HepG2 (cell line): ENCODE measurements around the gene SZRD1. TPM values are rescaled to one million over a fixed set of nuclear protein-coding genes. Genes with fewer than 3 reads are reported as not detected.
A peak's percentile ranks its signal among the peaks of the same experiment; 100 is the strongest.

Experiments
- AFF4 ChIP-seq: sonication (generic); formaldehyde crosslinking; IDR thresholded peaks from 2 replicates; pipeline ENCODE4 v1.4.0; 2020; ENCODE audit warnings: missing genetic modification reagents
- AHDC1 ChIP-seq: sonication (generic); formaldehyde crosslinking; IDR thresholded peaks from 2 replicates; pipeline ENCODE4 v1.5.1; 2020; ENCODE audit warnings: mild to moderate bottlenecking, missing genetic modification reagents, borderline replicate concordance
- CC2D1A ChIP-seq: sonication (generic); formaldehyde crosslinking; IDR thresholded peaks from 2 replicates; pipeline ENCODE4 v1.8.1; 2023; ENCODE audit warnings: mild to moderate bottlenecking, missing genetic modification reagents
- ELF1 ChIP-seq: sonication (generic); formaldehyde crosslinking; IDR thresholded peaks from 2 replicates; pipeline ENCODE4 v1.4.0; 2020; ENCODE audit warnings: missing genetic modification reagents
- ELF4 ChIP-seq: sonication (generic); formaldehyde crosslinking; IDR thresholded peaks from 2 replicates; pipeline ENCODE4 v1.5.0; 2020; ENCODE audit warnings: missing genetic modification reagents, mild to moderate bottlenecking, moderate library complexity, borderline replicate concordance
- HES4 ChIP-seq: sonication (generic); formaldehyde crosslinking; IDR thresholded peaks from 2 replicates; pipeline ENCODE4 v1.9.0; 2021; ENCODE audit warnings: mild to moderate bottlenecking, missing genetic modification reagents, borderline replicate concordance
- ISL2 ChIP-seq: sonication (generic); formaldehyde crosslinking; IDR thresholded peaks from 2 replicates; pipeline ENCODE4 v1.5.0; 2020; ENCODE audit warnings: missing genetic modification reagents
- NCOA2 ChIP-seq: sonication (generic); formaldehyde crosslinking; IDR thresholded peaks from 2 replicates; pipeline ENCODE4 v1.8.0; 2022; ENCODE audit warnings: inconsistent platforms
- NR2C2 ChIP-seq: sonication (generic); formaldehyde crosslinking; IDR thresholded peaks from 2 replicates; pipeline ENCODE4 v1.4.0; 2020; ENCODE audit warnings: missing genetic modification reagents, mild to moderate bottlenecking, moderate library complexity, borderline replicate concordance
- POLR2AphosphoS2 ChIP-seq: IDR thresholded peaks from 2 replicates; pipeline ENCODE4 v1.6.1; 2011; ENCODE audit warnings: low read depth, low read length, improper control_type of control experiment
- SP2 ChIP-seq: sonication (generic); formaldehyde crosslinking; IDR thresholded peaks from 2 replicates; pipeline ENCODE4 v1.5.1; 2020; ENCODE audit warnings: mild to moderate bottlenecking, missing genetic modification reagents
- TGIF2 ChIP-seq: IDR thresholded peaks from 2 replicates; pipeline ENCODE4 v1.6.1; 2016; ENCODE audit warnings: control low read depth, missing compliant biosample characterization
- ZIK1 ChIP-seq: sonication (generic); formaldehyde crosslinking; IDR thresholded peaks from 2 replicates; pipeline ENCODE4 v1.5.0; 2020; ENCODE audit warnings: mild to moderate bottlenecking, low read depth, missing genetic modification reagents, borderline replicate concordance
- ZNF468 ChIP-seq: sonication (generic); formaldehyde crosslinking; IDR thresholded peaks from 2 replicates; pipeline ENCODE4 v1.8.0; 2022; ENCODE audit warnings: mild to moderate bottlenecking, moderate library complexity, missing genetic modification reagents
- ZNF773 ChIP-seq: sonication (generic); formaldehyde crosslinking; IDR thresholded peaks from 2 replicates; pipeline ENCODE4 v1.4.0; 2020; ENCODE audit warnings: missing genetic modification reagents, borderline replicate concordance
- polyA plus RNA-seq, 8 experiments: library from polyadenylated mRNA; depleted of rRNA in 3 of 8; stranded (reverse) in 7 of 8; unstranded in 1 of 8; fragments of >200 nt; fragmentation: Illumina TruSeq in 4 of 8; extraction: Trizol in 4 of 8; gene quantifications; 2 replicates each; pipeline versions ENCODE4 v1.2.1 to v1.2.3, GENCODE V29; 2011 to 2016; ENCODE audit warnings: low read depth in 4 of 8, missing spikeins in 1 of 8, mixed read lengths in 1 of 8; ENCODE audit not compliant: insufficient read depth in 1 of 8
- total RNA-seq, 5 experiments: library from RNA; depleted of rRNA; stranded (reverse); fragments of >200 nt; fragmentation: Illumina TruSeq; extraction: Trizol; gene quantifications; 2 replicates each; pipeline ENCODE4 v1.2.3, GENCODE V29; 2016; ENCODE audit warnings: low read depth in 1 of 5
- TF ChIP-seq, protein P1 (sequence below): sonication (generic); formaldehyde crosslinking; IDR thresholded peaks from 2 replicates; pipeline ENCODE4 v1.4.0; 2020; ENCODE audit warnings: low read depth, mild to moderate bottlenecking, missing genetic modification reagents

Gene SZRD1
- total and polyA plus RNA-seq, 2 of the 13 experiments (the other 11 are each of a cell fraction or from before 2014, with no cell fraction given): 28.5 to 41.4 TPM

DNA sequence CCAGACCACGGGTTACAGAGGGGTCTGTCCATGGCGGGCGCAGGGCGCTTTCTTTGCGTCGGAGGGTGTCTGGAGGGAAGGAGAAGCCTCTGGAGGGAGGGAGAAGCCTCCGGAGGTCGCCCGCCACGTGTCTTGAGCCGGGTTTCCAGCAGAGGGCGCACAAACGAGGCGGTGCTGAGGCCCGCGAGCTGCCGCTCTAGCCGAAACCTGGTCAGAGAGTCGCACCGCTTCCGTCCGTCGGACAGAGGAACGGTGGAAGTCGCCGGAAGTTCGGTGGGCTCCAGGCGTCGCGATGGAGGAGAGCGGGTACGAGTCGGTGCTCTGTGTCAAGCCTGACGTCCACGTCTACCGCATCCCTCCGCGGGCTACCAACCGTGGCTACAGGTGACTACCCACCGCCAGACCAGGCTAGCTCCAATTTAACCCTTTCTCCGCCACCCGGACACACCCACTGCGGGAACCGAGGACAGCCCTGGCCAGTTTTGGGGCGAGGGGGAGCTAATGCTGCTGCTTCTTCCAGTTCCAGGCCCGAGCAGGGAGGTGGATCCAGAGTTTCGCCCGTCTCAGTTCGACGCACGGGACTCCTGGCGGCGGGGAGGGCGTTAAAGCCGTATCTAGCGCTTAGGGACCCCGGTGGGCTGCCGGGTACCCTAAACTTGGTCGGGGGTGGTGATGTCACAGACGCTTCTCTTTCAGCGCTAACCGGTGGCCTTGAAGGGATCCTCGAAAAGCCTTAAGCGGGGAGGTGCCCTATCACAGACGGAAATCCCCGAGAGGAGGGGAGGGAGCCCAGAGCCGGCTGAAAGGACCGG is 73.6 kb downstream of the SZRD1 start, which contains the start of gene NECAP2 (continued):
- TF ChIP-seq ZIK1 (CRISPR knock-in tag): peak; percentile 77; the same call in 1 of the 2 replicates
- no peak for TF ChIP-seq AFF4 (CRISPR knock-in tag)
- peak; percentile 75 for TF ChIP-seq NR2C2 (CRISPR knock-in tag)
- TF ChIP-seq AHDC1 (CRISPR knock-in tag): no peak
- peak; percentile 68; the same call in 1 of the 2 replicates for TF ChIP-seq HES4 (CRISPR knock-in tag)
- TF ChIP-seq ZNF773 (CRISPR knock-in tag): no peak
- TF ChIP-seq SP2 (CRISPR knock-in tag): peak; percentile 70
- 0 out of 2 replicates have a peak, but pooled peaks have one; percentile 8 for TF ChIP-seq ELF4
- TF ChIP-seq POLR2AphosphoS2: no peak
- peak; percentile 82 for TF ChIP-seq ISL2
- 0 out of 2 replicates have a peak, but pooled peaks have one; percentile 45 for TF ChIP-seq CC2D1A (CRISPR knock-in tag)
- no peak for TF ChIP-seq ZNF468
- peak; percentile 76 for TF ChIP-seq NCOA2 (CRISPR knock-in tag)
- peak; percentile 90 for TF ChIP-seq ELF1
- TF ChIP-seq, protein P1, sequence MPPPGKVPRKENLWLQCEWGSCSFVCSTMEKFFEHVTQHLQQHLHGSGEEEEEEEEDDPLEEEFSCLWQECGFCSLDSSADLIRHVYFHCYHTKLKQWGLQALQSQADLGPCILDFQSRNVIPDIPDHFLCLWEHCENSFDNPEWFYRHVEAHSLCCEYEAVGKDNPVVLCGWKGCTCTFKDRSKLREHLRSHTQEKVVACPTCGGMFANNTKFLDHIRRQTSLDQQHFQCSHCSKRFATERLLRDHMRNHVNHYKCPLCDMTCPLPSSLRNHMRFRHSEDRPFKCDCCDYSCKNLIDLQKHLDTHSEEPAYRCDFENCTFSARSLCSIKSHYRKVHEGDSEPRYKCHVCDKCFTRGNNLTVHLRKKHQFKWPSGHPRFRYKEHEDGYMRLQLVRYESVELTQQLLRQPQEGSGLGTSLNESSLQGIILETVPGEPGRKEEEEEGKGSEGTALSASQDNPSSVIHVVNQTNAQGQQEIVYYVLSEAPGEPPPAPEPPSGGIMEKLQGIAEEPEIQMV (CRISPR knock-in tag): 0 out of 2 replicates have a peak, but pooled peaks have one; percentile 56
- TF ChIP-seq TGIF2 (CRISPR knock-in tag): peak; percentile 92
